ENCODE data around the gene APOBEC4. TPM values are rescaled to one million over a fixed set of nuclear protein-coding genes. Genes with fewer than 3 reads are reported as not detected.
A peak's percentile ranks its signal among the peaks of the same experiment; 100 is the strongest.

Gene APOBEC4
- total RNA-seq, 6 experiments from 2014 or later = not detected

DNA sequence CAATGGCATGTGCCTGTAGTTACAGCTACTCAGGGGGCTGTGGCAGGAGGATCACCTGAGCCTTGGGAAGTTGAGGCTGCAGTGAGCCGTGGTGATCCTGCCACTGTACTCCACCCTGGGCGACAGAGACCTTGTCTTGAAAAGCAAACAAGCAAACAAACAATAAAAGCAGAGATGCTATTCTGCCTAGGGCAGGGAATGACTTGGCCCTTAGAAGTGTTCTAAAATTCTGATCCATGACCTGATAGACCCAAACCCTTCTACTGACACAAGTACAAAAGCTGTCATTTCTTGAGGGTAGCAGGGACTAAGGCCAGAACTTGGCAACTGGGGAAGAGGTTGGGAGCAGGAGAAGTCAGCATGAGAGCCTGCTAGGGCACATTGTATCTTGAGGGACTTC lies 47.2 kb downstream of the APOBEC4 start:
- DNase-seq = no peak
- TF ChIP-seq, protein P1, sequence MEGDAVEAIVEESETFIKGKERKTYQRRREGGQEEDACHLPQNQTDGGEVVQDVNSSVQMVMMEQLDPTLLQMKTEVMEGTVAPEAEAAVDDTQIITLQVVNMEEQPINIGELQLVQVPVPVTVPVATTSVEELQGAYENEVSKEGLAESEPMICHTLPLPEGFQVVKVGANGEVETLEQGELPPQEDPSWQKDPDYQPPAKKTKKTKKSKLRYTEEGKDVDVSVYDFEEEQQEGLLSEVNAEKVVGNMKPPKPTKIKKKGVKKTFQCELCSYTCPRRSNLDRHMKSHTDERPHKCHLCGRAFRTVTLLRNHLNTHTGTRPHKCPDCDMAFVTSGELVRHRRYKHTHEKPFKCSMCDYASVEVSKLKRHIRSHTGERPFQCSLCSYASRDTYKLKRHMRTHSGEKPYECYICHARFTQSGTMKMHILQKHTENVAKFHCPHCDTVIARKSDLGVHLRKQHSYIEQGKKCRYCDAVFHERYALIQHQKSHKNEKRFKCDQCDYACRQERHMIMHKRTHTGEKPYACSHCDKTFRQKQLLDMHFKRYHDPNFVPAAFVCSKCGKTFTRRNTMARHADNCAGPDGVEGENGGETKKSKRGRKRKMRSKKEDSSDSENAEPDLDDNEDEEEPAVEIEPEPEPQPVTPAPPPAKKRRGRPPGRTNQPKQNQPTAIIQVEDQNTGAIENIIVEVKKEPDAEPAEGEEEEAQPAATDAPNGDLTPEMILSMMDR (IDR thresholded peaks at IDR 0.05) = no peak
- Mint-ChIP-seq H3K36me3 (ENCODE audit: low read depth) (no peaks in the 10 kb centered on the region), H3K9me3 (no peaks in the 10 kb centered on the region), H3K27ac (peak overlapping the region; percentile 64; the same call in 1 of the 2 replicates), H3K4me1 (ENCODE audit: low read depth) (peaks cover 80% of the 10 kb centered on the region), H3K4me3 (no peak overlapping the region), H3K27me3 (ENCODE audit: insufficient read depth) (no peaks in the 10 kb centered on the region; the same call in none of the 2 replicates)

DNA sequence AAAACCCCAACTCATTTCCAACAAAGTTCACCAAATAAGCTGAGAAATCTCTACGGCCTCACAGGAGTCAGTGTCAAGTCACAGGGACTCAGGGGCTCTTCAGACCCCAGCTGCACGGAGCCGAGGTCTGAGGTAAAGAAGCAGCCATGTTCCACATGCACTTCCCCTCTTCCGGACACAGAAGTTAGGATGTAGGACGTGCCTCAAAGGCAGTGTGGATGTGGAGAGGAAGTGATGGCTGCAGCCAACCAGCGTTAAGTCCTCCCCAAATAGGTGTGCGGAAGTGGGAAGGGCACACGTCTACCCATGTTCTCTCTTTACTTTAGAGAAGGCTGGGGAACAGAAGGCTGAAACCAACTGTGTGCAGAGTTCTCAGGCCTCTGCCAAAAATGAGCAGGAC lies 48.3 kb downstream of the APOBEC4 start:
- H3K9me3 Mint-ChIP-seq = no peaks in the 10 kb centered on the region
- TF ChIP-seq, protein P1 (IDR thresholded peaks at IDR 0.05) = no peak
- H3K4me3 Mint-ChIP-seq = no peak overlapping the region
- DNase-seq = no peak
- H3K4me1 Mint-ChIP-seq (ENCODE audit: low read depth) = peaks cover 80% of the 10 kb centered on the region
- H3K27ac Mint-ChIP-seq = peak overlapping the region; percentile 64; the same call in 1 of the 2 replicates
- no peaks in the 10 kb centered on the region for H3K36me3 Mint-ChIP-seq (ENCODE audit: low read depth)
- H3K27me3 Mint-ChIP-seq (ENCODE audit: insufficient read depth) = no peaks in the 10 kb centered on the region; the same call in none of the 2 replicates

DNA sequence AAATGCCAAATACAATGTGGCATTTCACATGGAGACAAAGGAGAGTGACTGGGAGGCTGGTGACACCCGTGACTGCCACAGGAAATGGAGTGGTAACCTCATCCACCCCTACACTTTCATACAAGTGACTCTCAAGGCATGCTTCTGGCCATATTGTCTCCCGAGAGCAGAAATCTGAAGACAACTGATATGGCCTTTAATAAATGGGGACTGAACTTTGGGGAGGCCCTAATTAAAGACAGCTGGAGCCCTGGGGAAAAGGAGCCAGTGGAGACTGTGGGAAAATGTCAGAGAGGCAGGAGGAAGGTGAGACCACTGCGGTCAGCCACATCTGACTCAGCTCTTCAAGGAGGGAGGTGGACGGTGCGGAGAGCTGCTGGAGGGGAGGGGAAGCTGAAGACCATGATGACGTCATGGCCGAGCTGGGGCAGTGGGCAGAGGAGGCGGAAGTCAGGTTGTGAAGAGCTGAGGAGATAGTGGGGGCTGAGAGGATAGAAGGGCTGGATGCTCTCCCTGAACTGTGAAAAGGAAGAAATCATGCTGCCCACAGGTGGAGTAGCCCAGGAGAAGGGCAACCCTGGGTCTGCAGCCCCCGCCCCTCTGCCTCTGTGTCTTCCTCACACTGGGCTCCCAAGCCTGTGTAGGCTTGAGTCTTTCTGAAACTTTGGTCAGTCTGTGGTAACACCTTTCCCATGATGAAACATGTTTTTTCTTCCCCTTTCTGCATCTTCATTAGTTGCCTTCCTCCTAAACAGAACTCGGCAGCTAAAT lies 48.9 kb downstream of the APOBEC4 start:
- H3K27me3 Mint-ChIP-seq (ENCODE audit: insufficient read depth) = no peaks in the 10 kb centered on the region; the same call in none of the 2 replicates
- peak overlapping the region; percentile 64 for H3K27ac Mint-ChIP-seq
- TF ChIP-seq, protein P1 (IDR thresholded peaks at IDR 0.05) = no peak
- H3K36me3 Mint-ChIP-seq (ENCODE audit: low read depth) = no peaks in the 10 kb centered on the region
- DNase-seq = peak; percentile 87
- peak overlapping the region; percentile 14; the same call in 1 of the 2 replicates for H3K4me3 Mint-ChIP-seq
- H3K4me1 Mint-ChIP-seq (ENCODE audit: low read depth) = peaks cover 76% of the 10 kb centered on the region
- H3K9me3 Mint-ChIP-seq = no peaks in the 10 kb centered on the region

DNA sequence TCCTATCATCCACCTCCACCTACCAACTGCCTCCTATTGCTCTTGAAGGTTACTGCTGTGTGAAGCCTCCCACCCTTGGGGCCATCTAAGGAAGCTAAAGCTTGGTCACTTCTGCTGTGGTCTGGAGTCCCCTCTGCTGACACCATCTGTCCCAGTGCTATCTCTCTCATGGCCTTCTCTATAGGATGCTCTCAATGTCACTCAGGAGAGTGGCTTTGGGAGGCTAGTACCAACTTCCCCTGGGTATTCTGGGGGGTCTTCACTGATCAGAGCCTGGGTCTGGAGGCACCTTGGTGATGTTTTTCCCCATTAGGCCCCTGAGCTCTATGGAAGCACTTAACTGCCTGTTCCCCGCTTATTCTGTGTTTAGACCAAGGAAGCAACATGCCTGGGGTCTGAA lies 50.6 kb downstream of the APOBEC4 start:
- DNase-seq = no peak
- Mint-ChIP-seq H3K27ac (peak overlapping the region; percentile 33; the same call in 1 of the 2 replicates), H3K36me3 (ENCODE audit: low read depth) (no peaks in the 10 kb centered on the region), H3K4me3 (no peak overlapping the region), H3K4me1 (ENCODE audit: low read depth) (peaks cover 75% of the 10 kb centered on the region), H3K9me3 (no peaks in the 10 kb centered on the region), H3K27me3 (ENCODE audit: insufficient read depth) (no peaks in the 10 kb centered on the region; the same call in none of the 2 replicates)
- TF ChIP-seq, protein P1 (IDR thresholded peaks at IDR 0.05) = no peak

DNA sequence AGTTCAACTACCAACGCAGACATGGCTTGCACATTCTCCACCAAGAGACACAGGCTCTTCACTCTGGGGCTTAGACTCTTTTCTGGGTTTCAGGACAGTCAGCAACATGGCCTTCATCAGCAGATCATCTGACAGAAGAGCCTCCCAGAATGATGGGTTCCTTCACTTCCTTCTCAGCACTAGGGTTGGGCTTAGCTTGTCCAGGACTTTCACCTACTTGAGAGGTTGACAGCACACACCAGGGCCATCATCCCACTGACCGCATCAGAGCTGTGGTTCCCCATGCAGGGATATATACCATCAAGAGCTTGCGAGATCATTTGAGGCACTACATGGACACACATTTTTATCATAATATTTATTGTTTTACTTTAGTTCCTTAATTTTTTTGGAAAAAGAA lies 52.5 kb downstream of the APOBEC4 start:
- H3K27me3 Mint-ChIP-seq (ENCODE audit: insufficient read depth) = no peaks in the 10 kb centered on the region; the same call in none of the 2 replicates
- TF ChIP-seq, protein P1 (IDR thresholded peaks at IDR 0.05) = no peak
- H3K27ac Mint-ChIP-seq = peak overlapping the region; percentile 60
- peaks cover 72% of the 10 kb centered on the region for H3K4me1 Mint-ChIP-seq (ENCODE audit: low read depth)
- H3K36me3 Mint-ChIP-seq (ENCODE audit: low read depth) = no peaks in the 10 kb centered on the region
- no peak for DNase-seq
- no peaks in the 10 kb centered on the region for H3K9me3 Mint-ChIP-seq
- H3K4me3 Mint-ChIP-seq = no peak overlapping the region

Measured in HFFc6 (cell line).